Spinal cord (tissue), 10 donors: Measurements from ENCODE around the gene MARF1. TPM values are rescaled to one million over a fixed set of nuclear protein-coding genes. Genes with fewer than 3 reads are reported as not detected.
"Not testable (repeated sequence)": the region's sequence is repeated elsewhere in the genome, so short reads cannot be mapped to it uniquely, and the experiment has no call there.

Experiments
- DNase-seq, 6 donors: peaks; one replicate each; pipeline versions ENCODE4 v3.0.0 to v3.0.0-alpha.2; 2013 to 2015; ENCODE audit warnings: low spot score in 6 of 6, low read depth in 4 of 6
- H3K27ac ChIP-seq: one replicate; pipeline ENCODE4 v1.5.1; 2013; ENCODE audit warnings: low read depth, low read length, control low read depth
- H3K27me3 ChIP-seq: one replicate; pipeline ENCODE4 v1.6.1; 2013; ENCODE audit warnings: low read length; ENCODE audit not compliant: control insufficient read depth, insufficient read depth
- H3K36me3 ChIP-seq: one replicate; pipeline ENCODE4 v1.6.1; 2013; ENCODE audit warnings: low read length; ENCODE audit not compliant: control insufficient read depth, insufficient read depth
- H3K4me1 ChIP-seq: one replicate; pipeline ENCODE4 v1.6.1; 2013; ENCODE audit warnings: low read length; ENCODE audit not compliant: control insufficient read depth, insufficient read depth
- H3K4me3 ChIP-seq: one replicate; pipeline ENCODE4 v1.5.1; 2013; ENCODE audit warnings: low read depth, low read length, control low read depth
- H3K9me3 ChIP-seq: one replicate; pipeline ENCODE4 v1.6.1; 2013; ENCODE audit warnings: low read length; ENCODE audit not compliant: control insufficient read depth, insufficient read depth
- WGBS: methylation state at CpG from one replicate; pipeline ENCODE4 v1.1.5; 2013; ENCODE audit warnings: missing lambda C conversion rate; ENCODE audit not compliant: insufficient coverage; 5-methylcytosine and 5-hydroxymethylcytosine counted together
- polyA plus RNA-seq, 2 donors: library from polyadenylated mRNA; unstranded; fragments of 120-200 nt; gene quantifications; one replicate each; pipeline ENCODE4 v1.2.1, GENCODE V29; 2013; ENCODE audit not compliant: insufficient read length in 2 of 2
- total RNA-seq, 2 donors: library from RNA; depleted of rRNA in 1 of 2; stranded (reverse); fragments of 120-200 nt in 1 of 2; fragments of >200 nt in 1 of 2; gene quantifications; one replicate each; pipeline versions ENCODE4 v1.2.3 to v1.2.4, GENCODE V29; 2013 to 2014
- donor health status: healthy.

MARF1 gene
- total and polyA plus RNA-seq, 4 donors: 21.8 to 41.8 (median 33.2) TPM

GRCh38 chr16:15575293-15576049 is 67.5 kb downstream of the MARF1 start:
- DNase-seq: no peak
- peaks cover 6% of the 10 kb centered on the region for H3K36me3 ChIP-seq
- H3K4me1 ChIP-seq: no peaks in the 10 kb centered on the region
- no CpG with 5 or more reads among the region's 4 CpGs for WGBS
- H3K9me3 ChIP-seq: no peaks in the 10 kb centered on the region
- no peaks in the 10 kb centered on the region for H3K27me3 ChIP-seq
- H3K27ac ChIP-seq: no peak overlapping the region
- no peak overlapping the region for H3K4me3 ChIP-seq

DNA sequence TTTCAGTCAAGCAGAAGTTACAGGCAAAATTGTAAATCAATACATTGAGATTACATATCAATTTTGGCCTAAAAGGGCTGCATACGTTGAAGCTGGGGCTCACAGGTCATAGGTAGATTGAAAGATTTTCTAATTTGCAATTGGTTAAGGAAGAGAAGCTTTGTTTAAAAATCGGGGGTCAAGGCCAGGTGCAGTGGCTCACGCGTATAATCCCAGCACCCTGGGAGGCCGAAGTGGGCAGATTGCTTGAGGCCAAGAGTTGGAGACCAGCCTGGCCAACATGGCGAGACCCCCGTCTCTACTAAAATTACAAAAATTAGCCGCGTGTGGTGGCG is 68.4 kb downstream of the MARF1 start:
- H3K9me3 ChIP-seq: no peaks in the 10 kb centered on the region
- no peaks in the 10 kb centered on the region for H3K4me1 ChIP-seq
- no peak overlapping the region for H3K27ac ChIP-seq
- 98% methylated on average over 9 of the region's 10 CpGs for WGBS
- H3K27me3 ChIP-seq: no peaks in the 10 kb centered on the region
- H3K4me3 ChIP-seq: no peak overlapping the region
- peaks cover 6% of the 10 kb centered on the region for H3K36me3 ChIP-seq
- no peak for DNase-seq

DNA sequence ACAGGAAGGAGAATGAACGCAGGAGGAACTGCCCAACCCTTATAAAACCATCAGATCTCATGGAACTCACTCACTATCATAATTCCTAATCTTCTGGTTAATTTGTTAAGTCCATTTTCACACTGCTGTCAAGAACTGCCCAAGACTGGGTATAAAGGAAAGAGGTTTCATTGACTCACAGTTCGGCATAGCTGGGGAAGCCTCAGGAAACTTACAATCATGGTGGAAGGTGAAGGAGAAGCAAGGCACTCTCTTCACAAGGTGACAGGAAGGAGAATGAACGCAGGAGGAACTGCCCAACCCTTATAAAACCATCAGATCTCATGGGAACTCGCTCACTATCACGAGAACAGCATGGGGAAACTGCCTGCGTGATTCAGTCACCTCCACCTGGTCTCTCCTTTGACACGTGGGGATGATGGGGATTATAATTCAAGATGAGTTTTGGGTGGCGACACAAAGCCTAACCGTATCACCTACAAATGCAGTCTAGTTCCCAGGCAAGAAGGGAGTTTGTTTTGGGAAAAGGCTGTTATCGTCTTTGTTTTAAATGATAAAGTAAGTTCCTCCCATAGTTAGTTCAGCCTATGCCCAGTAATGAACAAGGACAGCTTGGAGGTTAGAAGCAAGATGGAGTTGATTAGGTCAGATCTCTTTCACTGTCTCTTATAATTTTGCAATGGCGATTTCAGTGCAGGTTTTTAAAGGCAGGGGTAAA is 68.9 kb downstream of the MARF1 start:
- no CpG with 5 or more reads among the region's 11 CpGs for WGBS
- H3K36me3 ChIP-seq, DNase-seq: not testable (repeated sequence)

DNA sequence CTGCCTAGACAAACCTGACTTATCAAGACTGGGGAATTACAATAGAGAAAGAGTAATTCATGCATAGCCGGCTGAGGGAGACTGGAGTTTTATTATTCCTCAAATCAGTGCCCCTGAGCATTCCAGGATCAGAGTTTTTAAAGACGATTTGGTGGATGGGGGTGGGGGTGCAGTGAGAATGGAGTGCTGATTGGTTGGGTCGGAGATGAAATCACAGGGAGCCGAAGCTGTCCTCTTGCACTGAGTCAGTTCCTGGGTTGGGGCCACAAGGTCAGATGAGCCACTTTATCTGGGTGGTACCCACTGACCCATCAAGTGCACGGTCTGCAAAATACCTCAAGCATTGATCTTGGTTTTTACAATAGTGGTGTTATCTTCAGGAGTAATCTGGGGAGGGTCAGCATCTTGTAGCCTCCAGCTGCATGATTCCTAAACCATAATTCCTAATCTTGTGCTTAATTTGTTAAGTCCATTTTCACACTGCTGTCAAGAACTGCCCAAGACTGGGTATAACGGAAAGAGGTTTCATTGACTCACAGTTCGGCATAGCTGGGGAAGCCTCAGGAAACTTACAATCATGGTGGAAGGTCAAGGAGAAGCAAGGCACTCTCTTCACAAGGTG is 69.6 kb downstream of the MARF1 start:
- DNase-seq: no peak
- no peaks in the 10 kb centered on the region for H3K27me3 ChIP-seq
- no peaks in the 10 kb centered on the region for H3K4me1 ChIP-seq
- H3K9me3 ChIP-seq: no peaks in the 10 kb centered on the region
- peaks cover 6% of the 10 kb centered on the region for H3K36me3 ChIP-seq
- no peak overlapping the region for H3K4me3 ChIP-seq
- WGBS: 89% methylated on average over 4 of the region's 7 CpGs
- no peak overlapping the region for H3K27ac ChIP-seq

More for the DNA sequence above, 68.9 kb downstream of the MARF1 start:
- H3K4me3 ChIP-seq, H3K27me3 ChIP-seq, H3K27ac ChIP-seq, H3K9me3 ChIP-seq, H3K4me1 ChIP-seq: not testable (repeated sequence)

DNA sequence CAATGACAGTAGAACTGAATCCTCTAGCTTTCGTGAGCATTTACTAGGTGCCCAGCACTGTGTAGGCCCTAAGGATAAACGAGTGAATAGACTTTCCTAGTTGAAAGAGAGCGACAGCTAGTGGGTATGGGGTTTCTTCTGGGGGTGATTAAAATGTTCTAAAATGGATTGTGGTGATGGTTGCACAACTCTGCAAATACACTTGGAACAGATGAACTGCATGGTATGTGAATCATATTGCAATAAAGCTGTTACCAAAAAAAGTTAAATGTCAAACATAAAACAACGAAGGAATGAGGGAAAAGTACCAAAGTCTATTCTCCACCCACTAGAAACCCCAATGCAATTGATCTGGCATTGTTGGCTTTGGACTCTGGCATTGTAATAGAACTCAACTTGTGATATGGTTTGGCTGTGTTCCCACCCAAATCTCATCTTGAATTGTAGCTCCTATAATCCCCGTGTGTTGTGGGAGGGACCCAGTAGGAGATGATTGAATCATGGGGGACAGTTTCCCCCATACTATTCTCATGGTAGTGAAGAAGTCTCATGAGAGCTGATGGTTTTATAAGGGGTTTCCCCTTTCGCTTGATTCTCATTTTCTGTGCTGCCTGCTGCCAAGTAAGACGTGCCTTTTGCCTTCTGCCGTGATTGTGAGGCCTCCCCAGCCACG is 70.5 kb downstream of the MARF1 start:
- Histone ChIP-seq H3K27ac (no peak overlapping the region), H3K9me3 (no peaks in the 10 kb centered on the region), H3K4me3 (no peak overlapping the region), H3K27me3 (no peaks in the 10 kb centered on the region), H3K4me1 (no peaks in the 10 kb centered on the region), H3K36me3 (peaks cover 10% of the 10 kb centered on the region)
- no peak for DNase-seq
- WGBS: 62% methylated on average over 4 of the region's 9 CpGs

GRCh38 chr16:15571557-15571956 is 71.4 kb downstream of the MARF1 start:
- no peaks in the 10 kb centered on the region for H3K4me1 ChIP-seq
- no peaks in the 10 kb centered on the region for H3K9me3 ChIP-seq
- no peak for DNase-seq
- H3K4me3 ChIP-seq: no peak overlapping the region
- WGBS: 78% methylated on average over 5 of the region's 6 CpGs
- H3K27me3 ChIP-seq: no peaks in the 10 kb centered on the region
- H3K27ac ChIP-seq: no peak overlapping the region
- H3K36me3 ChIP-seq: peaks cover 10% of the 10 kb centered on the region

DNA sequence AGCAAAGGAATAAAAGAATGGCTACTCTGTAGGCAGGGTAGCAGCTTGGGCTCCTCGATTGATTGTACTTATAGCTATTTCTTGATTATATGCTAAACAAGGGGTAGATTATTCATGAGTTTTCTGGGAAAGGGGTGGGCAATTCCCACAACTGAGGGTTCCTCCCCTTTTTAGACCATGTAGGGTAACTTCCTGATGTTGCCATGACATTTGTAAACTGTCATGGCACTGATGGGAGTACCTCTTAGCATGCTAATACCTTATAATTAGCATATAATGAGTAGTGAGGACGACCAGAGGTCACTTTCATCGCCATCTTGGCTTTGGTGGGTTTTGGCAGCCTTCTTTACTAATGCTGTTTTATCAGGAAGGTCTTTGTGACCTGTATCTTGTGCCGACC is 72.3 kb downstream of the MARF1 start:
- not testable (repeated sequence) for H3K4me3 ChIP-seq, DNase-seq, H3K4me1 ChIP-seq, H3K27ac ChIP-seq, H3K36me3 ChIP-seq, H3K9me3 ChIP-seq, H3K27me3 ChIP-seq
- WGBS: no CpG with 5 or more reads among the region's 4 CpGs

DNA sequence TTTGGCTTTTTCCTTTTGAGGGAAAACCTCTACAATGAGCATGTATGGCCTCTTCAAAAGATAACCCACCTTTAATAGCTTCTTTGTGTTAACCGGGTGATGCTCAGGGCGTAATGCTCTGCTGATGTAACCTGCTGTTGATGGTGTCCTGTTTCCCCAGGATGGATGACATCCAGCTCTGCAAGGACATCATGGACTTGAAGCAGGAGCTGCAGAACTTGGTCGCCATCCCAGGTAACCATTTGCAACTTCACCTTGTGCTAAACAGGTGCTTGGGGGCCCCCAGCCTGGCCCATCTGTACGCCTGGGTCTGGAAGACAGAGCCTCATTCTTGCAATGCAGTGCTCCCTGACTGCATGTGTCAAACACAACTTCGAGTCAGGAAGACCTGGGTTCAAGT is 75.1 kb downstream of the MARF1 start:
- 98% methylated on average over 4 of the region's 5 CpGs for WGBS

DNA sequence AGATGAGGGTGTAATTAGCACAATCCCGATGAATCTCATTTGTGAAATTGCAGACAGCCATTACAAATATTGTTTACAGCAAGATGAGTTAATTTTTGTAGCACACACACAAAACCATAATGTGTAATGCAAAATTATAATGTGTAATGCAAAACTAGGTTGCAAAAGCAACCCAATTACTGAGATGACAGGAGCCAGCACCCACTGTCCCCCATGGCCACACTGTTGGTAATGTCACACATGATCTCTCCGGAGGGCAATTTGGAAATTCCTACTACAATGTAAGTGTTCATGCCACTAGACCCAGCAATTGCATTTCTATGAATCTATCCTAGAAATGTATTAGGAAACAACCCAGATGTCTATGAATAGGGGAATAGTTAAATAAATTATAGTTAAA is 76.9 kb downstream of the MARF1 start:
- Histone ChIP-seq H3K27me3 (no peaks in the 10 kb centered on the region), H3K36me3 (peaks cover 10% of the 10 kb centered on the region), H3K27ac (no peak overlapping the region), H3K9me3 (no peaks in the 10 kb centered on the region), H3K4me1 (no peaks in the 10 kb centered on the region), H3K4me3 (no peak overlapping the region)
- WGBS: no CpG with 5 or more reads among the region's 2 CpGs
- DNase-seq: no peak

More for the DNA sequence above, 75.1 kb downstream of the MARF1 start:
- Histone ChIP-seq H3K4me3 (no peak overlapping the region), H3K9me3 (no peaks in the 10 kb centered on the region), H3K27me3 (no peaks in the 10 kb centered on the region), H3K27ac (no peak overlapping the region), H3K36me3 (peaks cover 10% of the 10 kb centered on the region), H3K4me1 (no peaks in the 10 kb centered on the region)
- DNase-seq: no peak
